ENCODE data around the gene CAMTA2. TPM values are rescaled to one million over a fixed set of nuclear protein-coding genes. Genes with fewer than 3 reads are reported as not detected.
A peak's percentile ranks its signal among the peaks of the same experiment; 100 is the strongest.

Gene CAMTA2
- total RNA-seq, 1 donor from 2014 or later = 42.3 TPM

DNA sequence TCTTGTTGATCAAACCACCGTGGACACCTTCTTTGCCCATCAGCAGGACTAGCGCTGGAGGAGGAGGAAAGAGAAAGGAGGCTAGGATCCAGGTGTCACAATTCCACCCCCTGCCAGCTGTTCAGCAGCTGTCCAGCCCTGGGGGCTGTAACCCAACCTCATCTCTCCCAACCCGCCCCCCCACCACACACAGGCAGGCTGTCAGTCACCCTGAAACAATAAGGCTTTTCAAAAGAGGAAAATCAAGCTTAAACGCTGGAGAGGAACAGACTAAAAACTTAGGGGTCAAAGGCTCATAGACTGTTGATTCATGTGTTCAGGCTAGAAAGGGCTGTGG lies 41.6 kb downstream of the CAMTA2 start:
- TF ChIP-seq, protein P1, sequence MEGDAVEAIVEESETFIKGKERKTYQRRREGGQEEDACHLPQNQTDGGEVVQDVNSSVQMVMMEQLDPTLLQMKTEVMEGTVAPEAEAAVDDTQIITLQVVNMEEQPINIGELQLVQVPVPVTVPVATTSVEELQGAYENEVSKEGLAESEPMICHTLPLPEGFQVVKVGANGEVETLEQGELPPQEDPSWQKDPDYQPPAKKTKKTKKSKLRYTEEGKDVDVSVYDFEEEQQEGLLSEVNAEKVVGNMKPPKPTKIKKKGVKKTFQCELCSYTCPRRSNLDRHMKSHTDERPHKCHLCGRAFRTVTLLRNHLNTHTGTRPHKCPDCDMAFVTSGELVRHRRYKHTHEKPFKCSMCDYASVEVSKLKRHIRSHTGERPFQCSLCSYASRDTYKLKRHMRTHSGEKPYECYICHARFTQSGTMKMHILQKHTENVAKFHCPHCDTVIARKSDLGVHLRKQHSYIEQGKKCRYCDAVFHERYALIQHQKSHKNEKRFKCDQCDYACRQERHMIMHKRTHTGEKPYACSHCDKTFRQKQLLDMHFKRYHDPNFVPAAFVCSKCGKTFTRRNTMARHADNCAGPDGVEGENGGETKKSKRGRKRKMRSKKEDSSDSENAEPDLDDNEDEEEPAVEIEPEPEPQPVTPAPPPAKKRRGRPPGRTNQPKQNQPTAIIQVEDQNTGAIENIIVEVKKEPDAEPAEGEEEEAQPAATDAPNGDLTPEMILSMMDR (IDR thresholded peaks at IDR 0.05; ENCODE audit: unreplicated experiment) = no peak
- DNase-seq (ENCODE audit: low spot score) = no peak
- no peaks in the 10 kb centered on the region for H3K9me3 Mint-ChIP-seq (ENCODE audit: unreplicated experiment)
- peaks cover 42% of the 10 kb centered on the region for H3K4me1 Mint-ChIP-seq (ENCODE audit: unreplicated experiment)
- H3K27me3 Mint-ChIP-seq (ENCODE audit: unreplicated experiment) = peaks cover 25% of the 10 kb centered on the region
- H3K27ac Mint-ChIP-seq (ENCODE audit: unreplicated experiment) = peak overlapping the region; percentile 91
- peaks cover 33% of the 10 kb centered on the region for H3K36me3 Mint-ChIP-seq (ENCODE audit: low read depth, unreplicated experiment)
- H3K4me3 Mint-ChIP-seq (ENCODE audit: unreplicated experiment) = peak overlapping the region; percentile 96

DNA sequence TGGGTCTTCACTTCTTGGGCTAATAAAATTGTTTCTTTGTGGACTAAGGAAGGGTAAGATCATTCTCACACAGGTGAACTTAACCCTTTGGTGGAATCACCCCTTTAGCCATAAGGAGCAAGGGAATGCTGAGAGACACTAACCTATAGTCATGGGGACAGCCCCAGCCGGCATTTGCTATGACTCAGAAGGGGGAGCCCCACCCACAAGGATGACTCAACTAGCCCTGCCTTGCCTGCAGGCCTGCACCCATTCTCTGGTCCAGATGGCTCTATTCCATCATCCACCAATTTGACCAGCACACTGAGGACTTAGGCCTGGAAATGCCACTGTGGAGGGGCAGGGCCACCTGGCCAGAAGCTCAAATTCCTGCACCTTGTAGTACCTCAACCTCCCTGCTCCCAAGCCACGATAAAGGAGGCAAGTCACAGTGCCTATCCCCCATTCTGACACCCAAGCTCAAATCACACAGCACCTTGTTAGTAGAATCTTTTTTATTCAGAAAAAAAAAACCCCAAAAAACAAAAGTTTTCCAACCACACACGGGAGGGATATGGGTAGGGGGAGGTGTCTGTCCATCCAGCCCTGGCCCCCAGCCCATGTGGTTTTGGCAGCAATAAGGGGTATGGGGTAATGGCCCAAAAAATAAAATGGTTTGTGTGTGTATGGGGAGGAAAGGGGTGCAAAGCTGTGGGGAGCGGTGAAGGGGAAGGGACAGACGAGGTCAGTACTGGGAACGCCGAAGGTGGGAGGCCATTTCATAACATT lies 42.1 kb downstream of the CAMTA2 start:
- TF ChIP-seq, protein P1 (IDR thresholded peaks at IDR 0.05; ENCODE audit: unreplicated experiment) = no peak
- Mint-ChIP-seq H3K27ac (ENCODE audit: unreplicated experiment) (peak overlapping the region; percentile 48), H3K9me3 (ENCODE audit: unreplicated experiment) (no peaks in the 10 kb centered on the region), H3K36me3 (ENCODE audit: low read depth, unreplicated experiment) (peaks cover 33% of the 10 kb centered on the region), H3K4me1 (ENCODE audit: unreplicated experiment) (peaks cover 38% of the 10 kb centered on the region), H3K27me3 (ENCODE audit: unreplicated experiment) (peaks cover 22% of the 10 kb centered on the region), H3K4me3 (ENCODE audit: unreplicated experiment) (peak overlapping the region; percentile 96)
- no peak for DNase-seq (ENCODE audit: low spot score)

DNA sequence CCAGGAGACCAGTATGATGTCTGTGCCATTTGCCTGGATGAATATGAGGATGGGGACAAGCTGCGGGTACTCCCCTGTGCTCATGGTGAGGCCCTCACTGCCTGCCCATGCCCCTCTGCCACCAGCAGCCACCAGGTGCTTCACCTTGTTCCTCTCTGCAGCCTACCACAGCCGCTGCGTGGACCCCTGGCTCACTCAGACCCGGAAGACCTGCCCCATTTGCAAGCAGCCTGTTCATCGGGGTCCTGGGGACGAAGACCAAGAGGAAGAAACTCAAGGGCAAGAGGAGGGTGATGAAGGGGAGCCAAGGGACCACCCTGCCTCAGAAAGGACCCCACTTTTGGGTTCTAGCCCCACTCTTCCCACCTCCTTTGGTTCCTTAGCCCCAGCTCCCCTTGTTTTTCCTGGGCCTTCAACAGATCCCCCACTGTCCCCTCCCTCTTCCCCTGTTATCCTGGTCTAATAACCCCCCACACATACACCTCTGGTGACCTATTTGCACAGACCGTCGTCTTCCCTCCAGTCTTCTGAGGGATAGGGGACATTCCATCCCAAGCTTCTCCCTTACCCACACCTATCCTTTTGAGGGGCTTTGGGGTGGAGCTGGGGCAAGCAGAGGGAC lies 42.8 kb downstream of the CAMTA2 start:
- DNase-seq (ENCODE audit: low spot score) = no peak
- peaks cover 41% of the 10 kb centered on the region for H3K4me1 Mint-ChIP-seq (ENCODE audit: unreplicated experiment)
- peak overlapping the region; percentile 25 for H3K27ac Mint-ChIP-seq (ENCODE audit: unreplicated experiment)
- no peaks in the 10 kb centered on the region for H3K9me3 Mint-ChIP-seq (ENCODE audit: unreplicated experiment)
- peaks cover 25% of the 10 kb centered on the region for H3K27me3 Mint-ChIP-seq (ENCODE audit: unreplicated experiment)
- TF ChIP-seq, protein P1 (IDR thresholded peaks at IDR 0.05; ENCODE audit: unreplicated experiment) = no peak
- H3K36me3 Mint-ChIP-seq (ENCODE audit: low read depth, unreplicated experiment) = peaks cover 33% of the 10 kb centered on the region
- H3K4me3 Mint-ChIP-seq (ENCODE audit: unreplicated experiment) = peak overlapping the region; percentile 96

DNA sequence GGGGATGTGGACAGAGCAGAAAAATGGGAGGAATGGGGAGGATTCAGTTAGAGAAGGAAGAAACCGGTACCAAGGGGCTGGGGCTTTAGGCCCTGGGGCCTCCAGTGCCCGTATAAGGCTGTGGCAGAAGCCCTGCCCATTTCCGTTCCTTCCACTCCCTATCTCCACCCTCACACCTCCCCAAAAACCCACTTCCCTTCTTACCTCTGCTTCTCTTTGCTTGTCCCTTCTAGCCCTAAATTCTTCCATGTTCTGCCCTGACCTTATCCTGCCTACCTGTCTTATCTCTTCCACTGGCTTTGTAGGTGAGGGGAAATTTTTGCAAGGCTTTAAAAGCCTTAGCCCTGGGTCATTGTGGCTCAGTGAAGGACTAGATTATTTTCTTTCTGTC lies 43.3 kb downstream of the CAMTA2 start:
- peak overlapping the region; percentile 61 for H3K27ac Mint-ChIP-seq (ENCODE audit: unreplicated experiment)
- no peaks in the 10 kb centered on the region for H3K9me3 Mint-ChIP-seq (ENCODE audit: unreplicated experiment)
- TF ChIP-seq, protein P1 (IDR thresholded peaks at IDR 0.05; ENCODE audit: unreplicated experiment) = no peak
- DNase-seq (ENCODE audit: low spot score) = no peak
- peaks cover 33% of the 10 kb centered on the region for H3K36me3 Mint-ChIP-seq (ENCODE audit: low read depth, unreplicated experiment)
- H3K4me3 Mint-ChIP-seq (ENCODE audit: unreplicated experiment) = no peak overlapping the region
- peaks cover 44% of the 10 kb centered on the region for H3K4me1 Mint-ChIP-seq (ENCODE audit: unreplicated experiment)
- peaks cover 25% of the 10 kb centered on the region for H3K27me3 Mint-ChIP-seq (ENCODE audit: unreplicated experiment)

All from endothelial cell (in vitro differentiated cells).